Ascending aorta (tissue), 2 donors: ENCODE measurements around the gene ANKMY1. TPM values are rescaled to one million over a fixed set of nuclear protein-coding genes. Genes with fewer than 3 reads are reported as not detected.

ENCODE experiments used
- DNase-seq, 2 donors: peaks; one replicate each; pipeline ENCODE4 v3.0.0-alpha.2; 2019; ENCODE audit warnings: low spot score in 2 of 2
- H3K27ac ChIP-seq, 2 donors: fragments of 200-600 bp; sonication (generic); one replicate each; pipeline ENCODE4 v1.5.1; 2016 to 2017; ENCODE audit warnings: mild to moderate bottlenecking in 1 of 2
- H3K27me3 ChIP-seq: fragments of 200-600 bp; sonication (generic); one replicate; pipeline ENCODE4 v1.5.1; 2017
- H3K36me3 ChIP-seq, 2 donors: fragments of 200-600 bp; sonication (generic); one replicate each; pipeline ENCODE4 v1.5.1; 2016
- H3K4me1 ChIP-seq, 2 donors: fragments of 200-600 bp; sonication (generic); one replicate each; pipeline ENCODE4 v1.5.1; 2016 to 2017; ENCODE audit warnings: mild to moderate bottlenecking in 1 of 2
- H3K4me3 ChIP-seq, 2 donors: fragments of 200-600 bp; sonication (generic); one replicate each; pipeline ENCODE4 v1.5.1; 2016 to 2017; ENCODE audit warnings: mild to moderate bottlenecking in 1 of 2
- H3K9me3 ChIP-seq, 2 donors: fragments of 200-600 bp; sonication (generic); one replicate each; pipeline ENCODE4 v1.5.1; 2016
- intact Hi-C: fragments of 100-400 bp; cut with DNase I; formaldehyde crosslinking; loops from one replicate; pipeline ENCODE4 v1.15.1; 2023
- total RNA-seq: library from RNA; depleted of rRNA; stranded (reverse); fragments of >200 nt; gene quantifications from one replicate; pipeline ENCODE4 v1.1.0, GENCODE V29; 2016
- TF ChIP-seq, protein P1 (sequence below), 3 experiments: fragments of 200-600 bp in 2 of 3; fragments of 450-650 bp in 1 of 3; sonication (generic) in 2 of 3; IDR thresholded peaks; one replicate each; pipeline ENCODE4 v1.5.1; 2016 to 2019; ENCODE audit warnings: antibody characterized with exemption in 3 of 3, mild to moderate bottlenecking in 1 of 3, moderate library complexity in 1 of 3

Gene ANKMY1
- total RNA-seq, 1 donor from 2014 or later = 14.4 TPM

DNA sequence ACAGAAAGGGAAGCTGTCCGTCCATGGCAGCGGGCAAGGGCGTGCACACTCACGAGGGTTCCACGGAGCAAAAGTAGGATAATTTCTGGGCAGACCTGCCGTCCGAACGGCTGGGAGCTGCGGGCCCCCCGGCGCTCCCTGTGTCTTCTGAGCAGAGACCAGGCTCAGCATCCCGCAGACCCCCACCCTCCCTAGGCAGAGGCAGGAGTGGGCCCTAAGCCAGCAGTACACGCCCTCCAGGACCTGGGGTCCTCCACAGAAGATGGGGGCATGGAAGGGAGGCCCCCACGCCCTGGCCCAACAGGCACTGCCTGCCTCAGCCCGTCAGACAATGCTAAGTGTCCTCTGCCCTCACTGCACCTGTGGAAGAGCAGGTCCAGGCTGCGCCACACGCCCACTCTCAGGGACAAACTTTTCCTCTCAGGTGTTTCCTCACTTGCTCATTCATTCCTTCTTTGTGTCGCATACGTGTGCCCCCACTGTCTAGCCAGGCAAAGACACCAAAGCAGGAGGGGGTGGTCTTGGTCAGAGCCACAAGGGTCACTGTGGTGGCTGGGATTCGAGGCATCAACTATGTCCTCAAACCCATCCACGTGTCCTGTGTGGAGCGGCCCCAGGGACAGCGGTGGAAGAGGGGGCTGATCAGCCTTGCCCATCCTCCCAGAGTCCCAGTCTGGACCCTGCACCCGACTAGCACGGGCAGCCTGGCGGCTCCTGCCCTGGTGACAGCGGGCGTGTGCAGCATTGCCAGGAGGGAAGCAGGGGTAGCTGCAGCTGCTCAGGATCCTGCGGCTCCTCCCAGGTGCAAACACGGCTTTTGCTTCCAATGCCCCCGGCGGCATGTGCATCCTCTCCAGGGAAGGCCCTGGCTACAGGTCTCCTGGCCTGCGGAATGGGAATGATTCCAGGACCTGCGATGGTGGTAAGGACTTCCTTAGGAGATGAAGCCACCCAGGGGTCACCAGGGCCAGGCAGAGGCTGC, 124.7 kb downstream of the ANKMY1 start:
- Histone ChIP-seq H3K4me1 (peaks cover 23 to 28% of the 10 kb centered on the region in 2 donors), H3K27me3 (no peaks in the 10 kb centered on the region), H3K36me3 (no peaks in the 10 kb centered on the region), H3K4me3 (no peak overlapping the region), H3K27ac (peak overlapping the region; percentile 56 to 92), H3K9me3 (no peaks in the 10 kb centered on the region)
- intact Hi-C loops = no loop called here
- DNase-seq = peak; percentile 8 to 63
- TF ChIP-seq, protein P1, sequence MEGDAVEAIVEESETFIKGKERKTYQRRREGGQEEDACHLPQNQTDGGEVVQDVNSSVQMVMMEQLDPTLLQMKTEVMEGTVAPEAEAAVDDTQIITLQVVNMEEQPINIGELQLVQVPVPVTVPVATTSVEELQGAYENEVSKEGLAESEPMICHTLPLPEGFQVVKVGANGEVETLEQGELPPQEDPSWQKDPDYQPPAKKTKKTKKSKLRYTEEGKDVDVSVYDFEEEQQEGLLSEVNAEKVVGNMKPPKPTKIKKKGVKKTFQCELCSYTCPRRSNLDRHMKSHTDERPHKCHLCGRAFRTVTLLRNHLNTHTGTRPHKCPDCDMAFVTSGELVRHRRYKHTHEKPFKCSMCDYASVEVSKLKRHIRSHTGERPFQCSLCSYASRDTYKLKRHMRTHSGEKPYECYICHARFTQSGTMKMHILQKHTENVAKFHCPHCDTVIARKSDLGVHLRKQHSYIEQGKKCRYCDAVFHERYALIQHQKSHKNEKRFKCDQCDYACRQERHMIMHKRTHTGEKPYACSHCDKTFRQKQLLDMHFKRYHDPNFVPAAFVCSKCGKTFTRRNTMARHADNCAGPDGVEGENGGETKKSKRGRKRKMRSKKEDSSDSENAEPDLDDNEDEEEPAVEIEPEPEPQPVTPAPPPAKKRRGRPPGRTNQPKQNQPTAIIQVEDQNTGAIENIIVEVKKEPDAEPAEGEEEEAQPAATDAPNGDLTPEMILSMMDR (IDR thresholded peaks at IDR 0.05) = no peak

DNA sequence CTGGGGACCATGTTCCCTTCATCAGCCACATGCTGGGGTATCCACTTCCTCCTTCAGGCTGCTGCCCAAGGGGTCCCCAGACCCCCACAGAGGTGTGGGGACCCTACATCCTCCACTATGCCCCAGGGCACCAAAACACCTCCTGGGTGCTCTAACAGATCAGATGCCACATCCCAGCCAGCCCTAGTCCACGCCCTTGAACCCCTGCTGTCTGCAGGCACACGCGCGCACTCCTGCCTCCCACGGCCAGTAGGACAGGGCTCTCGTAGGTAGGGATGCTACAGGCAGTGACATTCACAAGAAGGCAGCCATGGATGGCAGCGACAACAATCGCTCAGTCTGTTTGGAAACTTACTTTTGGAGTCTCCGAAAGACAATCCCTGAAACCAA, 125.4 kb downstream of the ANKMY1 start:
- no peak overlapping the region for H3K27ac ChIP-seq
- peaks cover 20 to 21% of the 10 kb centered on the region in 2 donors for H3K4me1 ChIP-seq
- intact Hi-C loops = no loop called here
- no peaks in the 10 kb centered on the region for H3K27me3 ChIP-seq
- no peaks in the 10 kb centered on the region for H3K36me3 ChIP-seq
- TF ChIP-seq, protein P1 (IDR thresholded peaks at IDR 0.05) = no peak
- H3K9me3 ChIP-seq = no peaks in the 10 kb centered on the region
- H3K4me3 ChIP-seq = no peak overlapping the region
- peak in 1 of 2 donors; percentile 46 for DNase-seq

DNA sequence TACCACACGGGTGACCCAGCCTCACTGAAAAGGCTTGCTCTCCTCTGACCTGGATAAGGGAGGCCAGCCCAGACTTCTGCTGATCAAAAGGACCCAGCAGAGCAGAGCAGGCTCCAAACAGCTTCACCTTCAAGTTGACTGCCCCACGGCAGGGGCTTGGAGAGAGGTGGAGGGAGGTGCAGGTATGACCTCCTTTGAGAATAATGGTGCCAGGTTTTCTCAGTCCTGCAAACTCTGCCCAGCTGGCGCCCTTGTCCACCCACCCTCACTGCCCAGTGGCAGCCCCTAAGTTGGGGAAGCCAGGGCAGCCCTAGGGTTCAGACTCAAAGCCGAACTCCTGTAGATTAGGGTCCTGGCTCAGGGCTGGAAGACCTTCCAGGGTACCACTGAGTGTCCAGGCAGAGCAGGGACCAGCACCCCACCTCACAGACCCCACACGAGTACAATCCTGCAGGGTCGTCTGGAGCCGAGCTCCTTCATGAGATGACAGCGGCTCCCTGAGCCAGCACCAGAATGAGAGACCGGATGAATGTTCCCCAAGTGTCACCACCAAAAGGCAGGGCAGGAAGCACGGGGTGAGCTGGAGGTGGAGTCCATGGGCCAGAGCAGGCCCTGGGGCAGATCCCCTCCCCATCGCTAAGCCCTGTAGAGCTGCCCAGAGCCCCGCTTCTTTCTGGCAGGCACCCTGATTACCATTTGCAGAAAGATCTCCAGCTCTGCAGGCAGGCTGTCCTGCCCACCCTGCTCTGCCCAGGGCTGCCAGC, 125.9 kb downstream of the ANKMY1 start:
- intact Hi-C loops = no loop called here
- Histone ChIP-seq H3K36me3 (no peaks in the 10 kb centered on the region), H3K27me3 (no peaks in the 10 kb centered on the region), H3K27ac (no peak overlapping the region), H3K9me3 (no peaks in the 10 kb centered on the region), H3K4me3 (no peak overlapping the region), H3K4me1 (peaks cover 15% of the 10 kb centered on the region in 2 donors)
- TF ChIP-seq, protein P1 (IDR thresholded peaks at IDR 0.05) = no peak
- peak; percentile 4 to 59 for DNase-seq

DNA sequence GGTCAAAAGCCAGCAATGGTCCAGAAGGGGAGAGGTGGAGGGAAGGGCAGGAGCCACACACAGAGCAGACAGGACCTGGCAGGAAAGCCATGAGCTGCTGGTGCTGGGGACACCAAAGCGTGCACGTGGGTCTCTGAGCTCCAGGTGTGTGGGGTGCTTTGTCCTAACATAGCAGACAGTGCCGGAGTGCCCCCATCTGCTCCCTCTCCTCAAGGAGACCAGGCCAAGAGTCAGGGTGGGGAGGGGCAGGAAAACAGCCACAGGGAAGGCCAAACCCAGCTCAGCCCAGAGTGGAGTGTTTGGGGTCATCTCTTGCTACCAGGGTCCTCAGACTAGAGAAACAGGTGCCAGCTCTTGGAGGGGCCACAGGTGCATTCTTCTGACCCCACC, 126.5 kb downstream of the ANKMY1 start:
- Histone ChIP-seq H3K27ac (no peak overlapping the region), H3K36me3 (no peaks in the 10 kb centered on the region), H3K9me3 (no peaks in the 10 kb centered on the region), H3K4me1 (peaks cover 9 to 12% of the 10 kb centered on the region in 2 donors), H3K4me3 (no peak overlapping the region), H3K27me3 (no peaks in the 10 kb centered on the region)
- peak in 1 of 2 donors; percentile 2 for DNase-seq
- TF ChIP-seq, protein P1 (IDR thresholded peaks at IDR 0.05) = no peak
- intact Hi-C loops = no loop called here

DNA sequence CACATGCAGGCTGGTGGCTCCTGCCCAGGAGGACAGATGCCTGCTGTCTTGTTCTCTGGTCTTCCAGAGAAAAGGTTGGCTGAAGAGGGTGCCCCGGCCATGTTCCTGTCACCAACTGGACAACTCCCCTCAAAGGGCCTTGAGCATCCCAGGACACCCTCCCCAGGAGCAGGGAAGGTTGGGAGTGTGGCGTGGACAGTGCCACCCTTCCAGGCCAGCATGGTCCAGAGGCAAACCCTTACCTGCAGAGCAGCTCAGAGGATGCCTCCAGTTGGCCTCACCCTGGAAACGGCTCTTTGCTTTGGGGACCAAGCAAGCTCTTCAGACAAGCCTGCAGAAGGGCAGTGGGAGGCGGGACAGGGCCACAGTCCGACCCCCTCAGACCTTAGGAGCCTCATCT, 127.2 kb downstream of the ANKMY1 start:
- Histone ChIP-seq H3K4me1 (peaks cover 7 to 12% of the 10 kb centered on the region in 2 donors), H3K36me3 (no peaks in the 10 kb centered on the region), H3K27me3 (no peaks in the 10 kb centered on the region), H3K9me3 (no peaks in the 10 kb centered on the region), H3K4me3 (no peak overlapping the region), H3K27ac (no peak overlapping the region)
- TF ChIP-seq, protein P1 (IDR thresholded peaks at IDR 0.05) = no peak
- intact Hi-C loops = no loop called here
- peak in 1 of 2 donors; percentile 44 for DNase-seq
